HG03469 (cell line): ENCODE results near the gene RPS3.
"Not testable (repeated sequence)": the region's sequence is repeated elsewhere in the genome, so short reads cannot be mapped to it uniquely, and the experiment has no call there.

Experiments
- ATAC-seq: cut with Tn5 transposase; IDR thresholded peaks from one replicate; pipeline ENCODE4 v1.9.1; 2021; ENCODE audit warnings: mild to moderate bottlenecking, moderate library complexity, moderate number of reproducible peaks; ENCODE audit not compliant: unreplicated experiment

RPS3 gene

DNA sequence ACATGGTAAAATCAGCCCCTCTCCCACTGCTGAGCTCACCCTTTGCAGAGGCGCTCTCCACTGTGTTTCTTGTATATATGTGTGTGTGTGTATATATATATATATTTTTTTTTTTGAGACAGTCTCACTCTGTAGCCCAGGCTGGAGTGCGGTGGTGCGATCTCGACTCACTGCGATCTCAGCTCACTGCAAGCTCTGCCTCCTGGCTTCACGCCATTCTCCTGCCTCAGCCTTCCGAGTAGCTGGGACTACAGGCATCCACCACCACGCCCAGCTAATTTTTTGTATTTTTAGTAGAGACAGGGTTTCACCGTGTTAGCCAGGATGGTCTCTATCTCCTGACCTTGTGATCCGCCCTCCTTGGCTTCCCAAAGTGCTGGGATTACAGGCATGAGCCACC lies 13.8 kb downstream of the RPS3 start:
- not testable (repeated sequence) for ATAC-seq

DNA sequence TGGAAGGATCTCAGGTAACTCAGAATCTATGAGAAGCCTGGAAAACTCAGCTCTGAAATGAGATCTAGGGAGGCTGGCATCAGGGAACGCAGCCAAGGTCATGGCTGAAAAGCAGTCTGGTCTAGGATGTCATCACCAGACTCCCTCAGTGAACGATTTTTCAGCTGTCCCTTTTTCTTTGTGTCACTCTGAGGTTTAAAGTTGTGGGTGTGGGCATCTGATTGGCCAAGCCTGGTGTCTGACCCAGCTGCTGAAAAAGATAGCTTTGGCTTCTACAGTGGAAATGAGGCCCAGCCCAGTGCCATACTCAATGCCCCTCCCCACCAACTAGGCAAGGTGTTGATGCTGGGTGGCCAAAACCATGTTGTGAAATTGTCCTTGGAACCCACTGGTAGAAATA lies 14.5 kb downstream of the RPS3 start:
- no peak for ATAC-seq

DNA sequence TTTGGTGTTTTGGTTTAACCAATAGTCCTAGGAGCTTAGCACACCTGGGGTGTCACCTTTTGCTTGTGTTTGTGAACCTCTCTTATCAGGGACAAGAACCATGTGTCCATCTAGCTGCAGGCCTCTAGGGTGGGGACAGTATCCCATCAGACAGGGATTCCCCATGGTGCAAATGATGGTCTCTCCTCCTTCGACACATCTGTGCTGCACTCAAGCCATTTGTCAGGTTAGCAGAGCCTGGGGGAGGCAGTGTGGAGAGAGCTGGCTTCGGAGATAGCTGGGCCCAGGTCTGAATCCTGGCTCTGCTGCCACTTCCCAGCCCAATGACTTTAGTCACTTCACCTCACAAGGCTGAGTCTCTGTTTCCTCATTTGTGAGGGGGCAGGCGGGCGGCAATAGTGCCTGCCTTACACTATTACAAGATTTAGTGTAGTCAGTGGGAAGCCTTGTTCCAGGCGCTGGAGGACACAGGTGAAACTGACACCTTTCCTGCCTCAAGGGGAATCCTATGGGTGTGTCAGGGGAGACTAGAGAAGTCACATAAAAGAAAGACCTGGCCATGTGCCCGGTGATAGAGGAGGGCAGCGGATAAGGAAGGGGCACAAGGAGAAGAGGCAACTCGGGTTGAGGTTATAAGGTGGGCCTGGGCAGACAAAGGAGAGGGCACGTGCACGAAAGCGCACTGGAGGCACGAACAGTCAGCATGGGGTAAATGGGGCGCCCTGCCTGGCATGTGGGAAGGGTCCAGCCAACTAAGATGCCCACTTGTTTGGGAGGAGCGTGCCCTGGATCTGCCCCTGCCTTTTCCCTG lies 21.1 kb downstream of the RPS3 start:
- no peak for ATAC-seq

DNA sequence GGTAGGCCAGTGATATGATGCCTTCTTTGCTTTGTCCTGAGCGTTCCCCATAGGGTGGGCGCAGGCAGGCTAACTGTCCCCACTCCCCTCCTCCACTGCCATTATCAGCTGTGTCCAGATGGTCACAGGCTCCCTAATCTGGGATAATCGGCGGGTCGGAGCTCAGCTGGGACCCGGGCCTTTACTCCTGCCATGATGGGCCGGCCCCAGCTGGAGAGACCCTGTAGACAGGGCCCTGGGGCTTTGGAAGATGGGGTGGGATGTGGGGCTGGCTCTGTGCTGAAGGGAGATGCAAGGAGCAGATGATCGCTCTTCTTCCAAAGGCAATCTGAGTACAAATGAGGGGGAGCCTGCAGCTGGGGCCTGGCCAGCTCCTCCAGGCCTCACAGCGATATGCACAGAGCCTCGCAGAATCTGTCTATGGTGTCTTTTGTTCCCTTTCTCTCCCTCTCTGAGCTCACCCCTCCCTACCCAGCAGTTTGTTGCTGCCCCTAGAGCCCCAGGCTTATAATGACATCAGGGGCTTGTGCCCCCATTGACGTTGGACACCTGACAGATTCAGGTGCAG lies 21.8 kb downstream of the RPS3 start:
- ATAC-seq: no peak

DNA sequence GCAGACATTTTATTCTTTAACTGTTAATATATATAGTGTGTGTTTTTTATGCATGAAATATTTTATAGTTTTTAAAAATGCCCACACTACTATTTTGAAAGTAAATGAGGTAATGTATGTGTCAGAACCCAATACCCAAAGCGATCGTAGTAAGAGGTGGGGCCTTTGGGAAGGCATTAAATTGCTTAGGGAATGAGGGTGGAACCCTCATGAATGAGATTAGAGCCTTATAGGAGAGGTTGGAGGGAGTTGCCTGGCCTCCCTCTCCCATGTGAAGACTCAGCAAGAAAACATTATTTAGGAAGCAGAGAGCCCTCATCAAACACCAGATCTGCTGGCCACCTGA lies 22.6 kb downstream of the RPS3 start:
- no peak for ATAC-seq

DNA sequence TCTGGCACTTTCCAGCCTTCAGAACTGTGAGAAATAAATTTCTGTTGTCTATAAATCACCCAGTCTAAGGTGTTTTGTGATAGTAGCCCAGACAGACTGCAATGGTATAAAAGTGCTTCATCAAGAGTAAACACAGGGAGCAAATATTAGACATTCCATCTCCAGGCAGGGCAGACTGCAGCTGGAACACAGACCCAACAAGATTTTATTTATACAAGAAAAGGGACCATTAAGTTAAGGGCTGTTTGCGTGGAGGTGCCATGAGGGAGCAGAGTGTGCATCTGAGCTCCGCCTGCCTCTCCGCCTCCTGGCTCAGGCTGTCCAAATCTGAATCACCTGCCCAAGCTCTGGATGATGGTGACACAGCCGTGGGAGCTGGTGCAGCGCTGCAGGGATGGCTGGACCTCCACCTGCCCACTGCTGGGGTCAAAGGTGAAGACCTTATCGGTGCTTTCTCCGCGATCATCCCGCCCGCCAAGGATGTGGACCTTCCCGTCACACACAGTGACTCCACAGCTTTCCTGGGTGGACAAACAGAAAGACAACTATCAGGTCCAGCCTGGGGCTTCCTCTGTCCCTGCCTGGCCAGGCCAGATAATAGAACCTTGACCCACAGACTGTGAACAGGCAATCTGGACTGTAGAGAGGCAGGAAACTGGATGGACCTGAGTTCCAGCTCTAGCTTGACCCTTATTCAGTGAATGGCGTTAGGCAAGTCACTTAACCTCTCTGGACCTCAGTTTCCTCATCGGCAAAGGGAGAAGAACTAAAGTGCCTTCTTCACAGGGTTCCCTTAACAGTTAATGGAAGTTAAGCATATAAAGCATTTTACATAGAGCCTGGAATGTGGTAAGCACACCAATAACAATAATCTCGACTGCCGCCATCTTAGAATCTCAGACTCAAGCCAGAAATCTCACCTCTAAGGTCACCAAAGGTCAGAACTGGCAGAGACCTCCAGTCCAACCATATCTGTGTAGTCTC lies 23.2 kb downstream of the RPS3 start:
- no peak for ATAC-seq

DNA sequence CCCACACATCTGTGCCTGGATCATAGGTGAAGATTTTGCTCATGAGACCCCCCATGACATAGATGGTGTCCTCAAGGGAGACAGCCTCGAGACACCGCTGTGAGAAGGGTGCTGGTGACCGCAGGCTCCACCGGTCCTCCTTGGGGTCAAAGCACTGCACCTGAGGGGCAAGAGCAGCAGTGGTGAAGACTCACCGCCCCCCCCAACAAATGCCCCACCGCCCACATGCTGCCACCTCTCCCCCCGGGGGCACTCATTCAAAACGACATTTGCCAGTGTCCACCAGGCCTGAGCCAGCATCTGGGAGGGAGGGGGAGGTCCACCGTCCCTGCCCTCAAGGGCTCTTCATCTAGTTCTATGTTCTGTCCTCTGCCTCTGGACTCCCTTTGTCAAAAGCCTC lies 24.4 kb downstream of the RPS3 start:
- no peak for ATAC-seq

DNA sequence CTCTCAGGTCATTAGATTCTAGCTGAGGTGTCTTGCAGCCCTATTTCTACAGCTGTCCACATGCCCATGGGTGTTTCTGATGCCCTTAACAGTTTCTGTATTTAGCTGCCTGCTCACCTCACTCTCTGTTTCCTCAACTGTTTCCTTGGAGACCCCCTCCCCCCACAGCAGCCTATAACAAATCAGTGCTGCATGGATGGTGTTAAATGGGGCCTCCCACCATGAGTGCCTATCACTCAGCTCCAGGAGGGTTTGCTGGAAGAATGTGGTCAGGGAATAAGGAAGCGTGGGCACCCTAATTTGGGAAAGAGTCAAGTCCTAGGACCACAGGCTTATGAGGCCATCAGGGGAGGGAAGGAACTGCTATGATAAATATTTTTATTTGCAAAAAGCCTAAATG lies 25.1 kb downstream of the RPS3 start:
- no peak for ATAC-seq

DNA sequence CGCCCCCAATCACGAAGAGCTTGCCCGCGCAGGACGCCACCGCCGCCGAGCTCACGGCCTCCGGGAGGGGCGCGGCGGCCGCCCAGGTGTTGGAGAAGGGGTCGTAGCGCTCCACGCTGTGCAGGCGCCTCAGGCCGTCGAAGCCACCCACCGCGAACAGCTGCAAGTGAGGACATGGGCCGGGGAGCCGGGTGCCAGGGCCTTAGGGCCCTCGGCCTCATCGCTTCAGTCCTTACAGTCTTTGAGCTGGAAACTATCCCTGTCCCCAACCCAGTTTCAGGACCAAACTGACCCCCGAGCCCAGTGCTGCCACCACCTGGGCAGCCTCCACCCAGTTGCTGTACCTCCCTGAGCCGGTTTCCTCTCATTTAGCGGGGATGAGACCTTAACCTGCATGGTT lies 26.1 kb downstream of the RPS3 start:
- no peak for ATAC-seq

DNA sequence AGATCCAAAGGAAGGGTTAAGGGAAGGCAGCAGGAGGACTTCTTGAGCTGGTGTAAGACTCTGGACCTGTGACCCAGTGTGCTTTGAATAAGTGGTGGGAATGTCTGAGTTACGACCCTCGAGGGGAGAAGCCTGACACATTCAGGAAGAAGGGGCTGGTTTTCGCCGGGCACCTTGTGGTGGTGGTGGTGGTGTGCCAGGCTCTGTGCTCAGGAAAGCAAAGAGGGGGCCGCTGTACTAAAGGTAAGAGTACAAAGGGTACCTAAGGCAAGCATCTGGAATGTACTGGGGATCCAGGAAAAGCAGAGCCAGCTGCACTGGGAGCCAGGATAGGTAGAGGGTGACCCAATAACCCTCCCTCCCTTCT lies 27.4 kb downstream of the RPS3 start:
- no peak for ATAC-seq

DNA sequence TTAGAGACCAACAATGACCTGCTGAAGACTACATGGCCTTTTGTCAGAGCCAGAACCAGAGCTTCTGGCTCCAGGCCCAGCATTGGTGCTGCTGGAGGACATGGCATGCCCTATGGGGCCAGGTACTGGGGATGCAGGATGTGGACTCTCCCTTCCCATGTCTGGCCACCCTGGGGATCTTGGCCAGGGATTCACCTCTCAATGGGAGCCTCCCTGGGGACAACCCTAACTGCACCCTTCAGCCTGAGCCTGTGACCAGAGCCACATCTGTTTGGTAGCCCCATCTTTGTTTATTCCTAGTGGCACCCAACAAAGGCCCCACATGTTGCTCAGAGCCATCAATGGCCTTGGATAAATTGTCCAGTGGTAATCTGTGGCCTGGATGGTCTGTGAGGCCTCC lies 27.9 kb downstream of the RPS3 start:
- no peak for ATAC-seq

DNA sequence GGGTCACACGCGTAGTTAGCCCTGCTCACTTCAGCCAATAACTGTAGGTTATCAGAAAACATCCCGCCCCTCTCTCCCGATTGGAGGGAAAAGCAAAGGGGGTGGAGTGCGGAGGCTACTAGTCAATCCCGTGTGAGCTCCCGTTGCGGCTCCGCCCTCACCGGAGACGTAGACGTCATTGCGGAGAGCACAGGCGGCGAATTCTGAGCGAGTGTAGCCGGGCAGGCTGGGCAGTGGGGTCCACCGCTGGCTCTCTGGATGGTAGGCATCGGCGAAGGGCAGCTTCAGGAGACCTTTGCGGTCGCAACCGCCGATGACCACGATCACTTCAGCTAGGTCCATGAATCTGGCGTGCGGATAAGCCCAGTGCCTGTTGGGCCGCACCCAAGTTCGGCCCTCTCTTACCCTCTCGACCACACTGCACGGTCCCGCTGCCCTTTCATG lies 29.0 kb downstream of the RPS3 start:
- no peak for ATAC-seq

DNA sequence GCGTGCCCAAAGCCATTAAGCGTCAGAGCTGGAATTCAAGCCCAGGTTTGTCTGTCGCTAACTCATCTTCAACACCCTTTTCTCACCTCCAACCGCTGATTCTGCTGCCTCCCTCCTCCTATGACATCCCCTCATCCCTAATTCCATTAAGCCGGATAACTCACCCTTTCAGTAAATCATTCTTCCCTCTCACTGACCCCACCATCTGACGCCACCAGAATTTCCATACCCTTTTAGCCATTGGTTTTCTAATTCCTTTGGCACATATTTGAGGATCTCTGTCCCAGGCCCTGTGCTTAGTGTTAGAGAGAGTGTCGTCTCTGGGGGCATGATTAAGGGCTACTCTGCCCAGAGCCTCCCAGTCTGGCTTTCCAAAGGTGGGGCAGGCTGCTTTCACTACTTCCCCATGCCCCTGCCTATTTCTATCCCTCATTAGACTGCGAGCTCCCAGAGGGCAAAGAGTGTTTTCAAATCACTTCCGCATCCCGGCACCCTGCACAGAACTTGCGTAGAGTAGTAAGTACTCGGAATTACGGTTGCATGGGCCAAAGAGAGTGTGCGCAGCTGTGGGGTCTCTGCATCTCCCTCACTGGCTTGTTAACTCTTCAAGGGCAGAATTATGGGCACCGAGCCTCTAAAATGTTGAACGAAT lies 29.8 kb downstream of the RPS3 start:
- ATAC-seq: no peak

DNA sequence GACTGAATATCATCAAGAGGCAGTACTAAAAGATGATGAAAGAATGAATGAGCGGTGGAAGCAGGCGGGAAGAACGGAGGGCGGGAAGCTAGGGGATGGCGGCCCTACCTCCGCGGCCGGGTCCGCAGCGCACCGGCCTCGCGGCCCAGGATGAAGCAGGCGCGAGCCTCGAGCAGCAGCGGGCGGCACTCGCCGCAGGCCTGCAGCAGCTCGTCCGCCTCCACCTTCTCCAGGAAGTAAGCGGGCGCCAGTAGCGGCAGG lies 30.3 kb downstream of the RPS3 start:
- ATAC-seq: no peak

DNA sequence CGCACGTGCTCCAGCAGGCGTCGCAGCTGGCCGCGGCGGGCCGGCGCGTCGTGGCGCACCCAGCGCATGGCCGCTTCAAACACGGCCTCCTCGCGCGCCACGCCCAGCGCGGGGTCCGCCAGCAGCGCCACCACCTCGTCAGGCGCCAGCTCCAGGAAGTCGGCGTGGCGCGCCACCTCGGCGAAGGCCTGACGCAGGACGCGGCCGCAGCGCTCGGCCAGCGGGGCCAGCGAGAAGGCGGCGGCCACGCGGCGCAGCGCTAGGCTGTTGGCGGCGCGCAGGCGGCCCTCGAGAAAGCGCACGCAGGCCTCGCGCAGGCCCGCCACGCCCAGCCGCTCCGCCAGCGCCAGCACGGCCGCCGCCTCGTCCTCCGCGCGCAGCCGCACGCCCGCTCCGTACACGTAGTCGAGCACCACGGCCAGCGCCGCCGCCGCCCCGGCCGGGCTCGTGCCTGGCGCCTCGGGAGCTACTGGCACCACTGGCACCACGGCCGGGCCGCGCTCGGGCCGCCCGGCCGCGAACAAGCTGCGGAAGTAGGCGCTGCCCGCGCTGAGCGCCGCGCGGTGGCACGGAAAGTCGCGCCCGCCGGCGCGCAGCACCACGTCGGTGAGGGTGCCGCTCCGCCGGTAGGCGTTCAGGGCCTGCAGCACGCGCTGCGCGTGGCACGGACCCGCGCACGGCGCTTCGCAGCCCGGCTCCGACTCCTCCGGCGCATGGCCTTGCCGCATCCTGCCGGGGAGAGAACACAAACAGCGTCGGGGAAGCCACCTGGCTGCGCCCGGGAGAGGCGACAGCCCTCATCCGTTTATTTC lies 30.8 kb downstream of the RPS3 start:
- ATAC-seq: no peak

DNA sequence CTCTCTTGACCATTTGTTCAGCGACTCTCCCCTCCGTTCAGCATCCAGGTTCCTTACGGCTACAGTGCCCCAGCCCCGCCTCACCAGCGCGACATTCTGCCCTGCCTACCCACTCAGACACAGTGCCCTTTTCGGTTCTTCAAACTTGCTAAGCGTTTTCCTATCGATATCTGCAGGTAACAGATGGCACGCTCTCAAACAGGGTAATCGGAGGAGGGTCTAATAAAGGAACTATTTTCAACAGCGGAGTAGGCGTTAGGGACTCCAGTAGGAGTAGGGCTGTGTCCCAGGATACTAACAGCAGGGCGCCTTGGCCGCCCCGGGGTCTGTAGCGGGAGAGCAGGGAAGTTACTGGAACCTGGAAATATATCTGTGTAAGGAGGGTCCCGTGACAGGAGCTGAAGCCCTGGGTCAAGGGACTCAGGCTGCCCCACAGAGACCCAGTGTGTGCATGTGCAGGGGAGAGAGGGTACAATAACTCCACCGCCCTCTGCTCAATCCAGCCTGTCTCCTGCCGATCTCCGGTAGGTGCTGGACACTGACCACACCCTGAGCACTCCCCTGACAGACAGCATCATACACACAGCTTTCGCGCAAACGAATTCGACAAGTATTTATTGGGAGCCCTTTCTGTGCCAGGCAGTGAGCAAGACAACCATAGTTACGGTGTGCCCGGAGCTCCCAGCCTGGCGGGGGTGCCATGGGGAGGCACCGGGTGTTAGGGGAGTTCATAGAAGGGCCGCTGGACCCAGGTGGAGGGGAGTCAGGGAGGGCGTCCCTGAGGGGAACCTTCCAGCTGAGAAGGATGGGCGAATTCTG lies 31.6 kb downstream of the RPS3 start:
- no peak for ATAC-seq

DNA sequence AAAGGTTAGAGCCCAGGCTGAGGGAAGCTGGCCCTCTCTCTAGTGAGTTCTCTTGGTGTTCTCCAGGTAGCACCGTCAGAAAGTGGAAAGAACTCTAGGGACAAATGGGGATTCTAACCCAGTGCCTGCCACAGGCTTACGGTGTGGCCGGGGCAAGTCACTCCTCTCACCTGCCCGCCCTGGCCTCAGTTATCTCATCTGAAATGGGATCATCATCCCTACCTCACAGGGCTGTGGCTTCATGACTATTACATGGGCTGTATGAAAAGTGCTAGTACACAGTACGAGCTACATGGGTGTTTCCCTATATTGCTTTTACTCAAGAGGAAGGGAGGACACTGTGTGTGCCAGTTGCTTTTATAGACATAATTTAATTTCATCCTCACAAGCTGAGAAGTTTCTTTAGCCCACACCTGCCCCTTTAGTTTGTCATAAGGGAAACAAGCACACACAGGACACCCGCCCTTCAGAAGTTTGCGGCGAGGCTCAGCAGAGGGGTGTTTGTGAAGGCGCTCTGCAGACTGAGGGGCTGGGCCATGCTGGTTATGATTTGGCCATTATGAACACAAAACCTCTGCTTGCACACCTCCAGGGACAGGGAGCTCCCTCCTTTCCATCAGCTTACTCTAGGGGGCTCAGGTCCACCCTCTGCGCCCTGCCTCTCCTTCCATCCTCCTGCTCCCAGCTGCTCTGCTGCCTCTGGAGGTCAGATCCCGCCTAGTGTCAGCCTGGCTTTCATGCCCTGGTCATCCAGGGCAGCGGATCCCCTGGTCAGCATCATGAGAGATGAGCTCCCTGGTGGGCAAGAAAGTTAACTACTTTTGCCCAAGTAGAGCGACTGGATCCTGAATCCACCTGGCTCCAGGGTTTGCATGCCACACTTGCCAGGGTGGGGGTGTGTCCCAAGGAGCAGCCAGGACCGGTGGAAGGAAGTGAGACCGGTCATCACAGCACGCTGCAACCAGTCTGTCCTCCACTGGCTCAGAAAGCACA lies 32.5 kb downstream of the RPS3 start:
- no peak for ATAC-seq

DNA sequence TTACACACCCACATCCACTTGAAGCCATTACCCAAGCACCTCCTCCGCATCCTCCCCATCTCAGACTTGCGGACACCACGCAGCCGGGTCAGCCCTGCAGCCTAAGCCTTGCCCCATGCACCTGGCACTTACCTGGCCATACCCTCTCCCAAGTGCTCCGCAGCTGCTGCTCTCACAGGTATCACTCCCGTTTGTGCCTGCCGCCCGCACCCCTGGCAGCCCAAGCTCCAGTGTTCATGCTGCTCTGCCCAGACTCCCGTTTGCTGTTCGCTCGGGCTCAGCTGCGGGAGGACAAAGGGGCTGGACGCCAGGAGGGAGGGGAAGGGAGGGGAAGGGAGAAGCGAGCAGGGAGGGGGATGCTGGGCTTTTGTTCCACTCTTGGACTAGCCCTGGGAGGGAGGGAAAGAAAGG lies 33.6 kb downstream of the RPS3 start, which contains the start of gene KLHL35:
KLHL35 (minus strand) TSS at position 293 of the 411 bp plus-strand sequence. CDS start 2,574 bp downstream, outside the sequence.
- no peak for ATAC-seq
